HG02763 (cell line): ENCODE data around the gene PCDHGB1.
"Not testable (repeated sequence)": the region's sequence is repeated elsewhere in the genome, so short reads cannot be mapped to it uniquely, and the experiment has no call there.

Source experiments
- ATAC-seq: cut with Tn5 transposase; IDR thresholded peaks from one replicate; pipeline ENCODE4 v1.9.1; 2021; ENCODE audit warnings: mild to moderate bottlenecking, moderate library complexity; ENCODE audit not compliant: unreplicated experiment

PCDHGB1 gene

DNA sequence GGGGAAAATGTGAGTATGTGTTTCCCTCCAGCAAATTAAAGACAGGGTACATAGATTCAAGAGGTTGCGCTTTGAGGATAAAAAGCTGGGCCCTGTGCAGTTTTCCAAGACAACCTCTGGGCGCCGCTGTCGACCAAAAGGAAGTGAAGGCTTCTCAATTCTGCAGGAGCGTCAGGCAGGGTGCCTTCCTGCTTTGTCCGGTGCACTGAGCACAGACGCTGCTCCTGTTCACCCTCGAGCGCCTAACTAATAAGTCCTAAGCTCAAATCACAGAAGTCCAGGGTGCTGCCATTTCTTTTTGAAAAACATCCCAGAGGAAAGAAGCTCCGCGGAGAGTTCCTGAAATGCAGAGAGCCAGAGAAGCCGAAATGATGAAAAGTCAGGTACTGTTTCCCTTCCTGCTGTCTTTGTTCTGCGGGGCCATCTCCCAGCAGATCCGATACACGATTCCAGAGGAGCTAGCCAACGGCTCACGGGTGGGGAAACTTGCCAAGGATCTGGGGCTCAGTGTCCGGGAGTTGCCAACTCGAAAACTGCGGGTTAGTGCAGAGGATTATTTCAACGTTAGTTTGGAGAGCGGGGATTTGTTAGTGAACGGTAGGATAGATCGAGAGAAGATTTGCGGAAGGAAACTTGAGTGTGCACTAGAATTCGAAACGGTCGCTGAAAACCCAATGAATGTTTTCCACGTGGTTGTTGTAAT is at the start of gene PCDHGB1:
PCDHGB1 (plus strand) TSS at position 183 of the 703 bp plus-strand sequence; CDS start at position 345, 162 bp downstream.
- ATAC-seq = no peak

- no peak for ATAC-seq
Observed at GRCh38 chr5:141303756-141304155, 46.1 kb upstream of the PCDHGB1 start, which contains the start of gene SLC25A2. TSS of gene SLC25A2 (minus strand) at chr5:141304049. CDS start at chr5:141303865, 184 bp downstream.

- no peak for ATAC-seq
Observed at GRCh38 chr5:141306630-141307029, 43.3 kb upstream of the PCDHGB1 start.

DNA sequence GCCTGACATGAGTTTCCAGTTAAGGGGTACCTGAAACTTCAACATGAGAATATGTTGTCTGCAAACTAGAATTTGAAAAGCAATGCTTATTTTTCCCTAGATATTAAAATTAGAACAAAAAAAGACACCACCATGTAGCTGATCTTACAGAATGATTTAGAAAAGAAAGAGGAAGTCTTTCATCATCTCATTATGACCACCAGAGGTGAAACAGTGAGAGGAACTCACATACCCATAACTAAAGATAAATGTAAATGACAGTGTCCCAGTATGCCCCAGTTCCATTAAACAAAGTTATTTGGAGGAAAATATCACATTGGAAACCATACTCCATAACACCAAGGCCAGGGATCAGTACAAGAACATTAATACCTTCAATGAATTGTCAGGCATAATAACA is 36.2 kb upstream of the PCDHGB1 start:
- no peak for ATAC-seq

DNA sequence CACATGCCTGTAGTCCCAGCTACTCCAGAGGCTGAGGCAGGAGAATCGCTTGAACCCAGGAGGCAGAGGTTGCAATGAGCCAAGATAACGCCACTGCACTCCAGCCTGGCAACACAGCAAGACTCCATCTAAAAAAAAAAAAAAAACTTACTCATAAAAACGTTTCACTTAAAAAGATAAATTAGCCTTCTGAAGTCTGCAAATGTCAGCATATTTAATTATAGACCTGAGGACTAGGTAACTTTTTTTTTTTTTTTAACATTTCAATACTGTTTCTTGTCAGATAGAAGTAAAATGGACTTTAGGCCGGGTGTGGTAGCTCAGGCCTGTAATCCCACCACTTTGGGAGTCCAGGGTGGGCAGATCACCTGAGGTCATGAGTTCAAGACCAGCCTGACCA is 32.9 kb upstream of the PCDHGB1 start:
- ATAC-seq = not testable (repeated sequence)

DNA sequence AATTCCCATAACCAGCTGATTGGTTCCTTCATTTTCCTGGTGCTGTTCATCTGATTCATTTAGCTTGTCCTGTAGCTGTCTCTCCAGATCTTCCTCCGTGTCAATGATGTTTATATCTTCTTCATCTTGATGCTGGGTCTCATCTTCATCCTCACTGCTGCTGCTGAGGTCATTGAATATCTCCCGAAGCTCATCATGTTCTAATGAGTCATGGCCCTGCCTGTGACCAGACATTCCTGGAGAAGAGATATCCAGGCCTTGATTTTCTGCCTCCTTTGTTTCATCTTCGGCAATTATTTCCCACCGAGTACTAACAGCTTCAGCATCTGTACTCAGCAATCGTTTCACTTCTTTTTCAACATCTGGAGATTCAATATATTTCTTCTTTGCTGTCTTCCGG is 30.7 kb upstream of the PCDHGB1 start:
- no peak for ATAC-seq

DNA sequence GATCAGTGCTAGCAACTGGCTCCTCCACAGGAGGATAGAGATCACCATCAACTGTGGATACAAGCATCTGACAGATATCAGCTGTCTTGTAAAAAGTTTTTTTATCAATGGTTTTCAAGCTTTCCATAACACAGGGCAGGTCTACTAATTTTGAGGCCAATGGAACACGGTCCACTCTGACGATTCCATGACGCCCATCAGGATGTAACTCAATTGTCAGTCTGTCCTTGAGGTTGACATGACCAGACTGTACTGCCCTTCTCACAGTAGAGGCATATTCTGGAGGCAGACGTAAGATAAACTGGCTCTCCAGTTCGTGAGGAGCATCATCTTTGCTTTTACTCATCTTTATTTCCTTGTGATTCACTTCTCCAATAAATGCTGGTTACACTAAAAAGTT is 30.2 kb upstream of the PCDHGB1 start:
- ATAC-seq = no peak

GRCh38 chr5:141320225-141321169 is 29.4 kb upstream of the PCDHGB1 start, which contains the start of gene TAF7:
TSS of gene TAF7 (minus strand) at chr5:141320784. CDS start at chr5:141320044, 740 bp downstream.
- ATAC-seq = peak; percentile 96

DNA sequence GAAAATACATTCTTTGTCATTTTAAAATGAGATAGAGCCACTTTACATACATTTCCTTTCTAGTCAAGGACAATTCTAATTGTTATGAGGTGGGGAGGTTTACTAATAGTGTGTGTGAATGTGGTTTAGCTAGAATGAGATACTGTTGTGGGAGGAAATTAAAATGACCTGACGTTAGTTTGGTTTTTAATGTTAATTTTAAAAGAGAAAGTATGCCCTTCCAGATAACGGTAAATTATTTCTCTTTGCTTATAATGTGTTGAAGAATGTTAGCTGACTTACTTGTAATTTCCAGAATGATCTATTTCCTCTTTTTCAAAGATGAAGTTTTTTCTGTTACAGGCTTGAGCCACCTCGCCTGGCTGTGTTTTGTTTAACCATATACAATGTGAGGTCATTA is 27.6 kb upstream of the PCDHGB1 start:
- no peak for ATAC-seq

- peak; percentile 89 for ATAC-seq
Observed at GRCh38 chr5:141326088-141326854, 23.6 kb upstream of the PCDHGB1 start.

DNA sequence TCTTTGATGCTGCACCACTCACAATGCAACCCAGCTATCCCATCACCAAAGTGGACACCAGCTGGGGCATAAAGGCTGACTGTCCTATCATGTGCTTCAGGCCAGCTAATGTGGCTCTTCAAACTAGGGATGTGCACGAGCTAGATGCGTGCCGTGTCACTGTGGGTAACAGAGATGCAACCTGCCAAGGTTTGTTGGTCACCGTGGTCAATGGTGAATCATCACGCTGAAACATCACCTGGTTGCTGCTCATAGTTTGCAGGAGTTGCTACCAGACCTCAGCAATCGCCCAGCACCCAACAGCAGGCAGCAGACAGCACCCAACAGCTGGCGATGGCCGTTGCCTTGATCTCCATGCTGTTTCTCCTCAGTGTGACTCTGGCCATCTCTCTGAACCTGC is 21.7 kb upstream of the PCDHGB1 start:
- ATAC-seq = no peak

- no peak for ATAC-seq
Observed at GRCh38 chr5:141330299-141331080, 19.4 kb upstream of the PCDHGB1 start, which contains the start of gene PCDHGA1. TSS of gene PCDHGA1 (plus strand) at chr5:141330514.

DNA sequence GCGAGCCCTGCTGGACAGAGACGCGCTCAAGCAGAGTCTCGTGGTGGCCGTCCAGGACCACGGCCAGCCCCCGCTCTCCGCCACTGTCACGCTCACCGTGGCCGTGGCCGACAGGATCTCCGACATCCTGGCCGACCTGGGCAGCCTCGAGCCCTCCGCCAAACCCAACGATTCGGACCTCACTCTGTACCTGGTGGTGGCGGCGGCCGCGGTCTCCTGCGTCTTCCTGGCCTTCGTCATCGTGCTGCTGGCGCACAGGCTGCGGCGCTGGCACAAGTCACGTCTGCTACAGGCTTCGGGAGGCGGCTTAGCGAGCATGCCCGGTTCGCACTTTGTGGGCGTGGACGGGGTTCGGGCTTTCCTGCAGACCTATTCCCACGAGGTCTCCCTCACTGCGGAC is 17.3 kb upstream of the PCDHGB1 start:
- ATAC-seq = not testable (repeated sequence)

GRCh38 chr5:141338538-141339306 is 11.2 kb upstream of the PCDHGB1 start, which contains the start of gene PCDHGA2:
TSS of gene PCDHGA2 (plus strand) at chr5:141338760.
- no peak for ATAC-seq

DNA sequence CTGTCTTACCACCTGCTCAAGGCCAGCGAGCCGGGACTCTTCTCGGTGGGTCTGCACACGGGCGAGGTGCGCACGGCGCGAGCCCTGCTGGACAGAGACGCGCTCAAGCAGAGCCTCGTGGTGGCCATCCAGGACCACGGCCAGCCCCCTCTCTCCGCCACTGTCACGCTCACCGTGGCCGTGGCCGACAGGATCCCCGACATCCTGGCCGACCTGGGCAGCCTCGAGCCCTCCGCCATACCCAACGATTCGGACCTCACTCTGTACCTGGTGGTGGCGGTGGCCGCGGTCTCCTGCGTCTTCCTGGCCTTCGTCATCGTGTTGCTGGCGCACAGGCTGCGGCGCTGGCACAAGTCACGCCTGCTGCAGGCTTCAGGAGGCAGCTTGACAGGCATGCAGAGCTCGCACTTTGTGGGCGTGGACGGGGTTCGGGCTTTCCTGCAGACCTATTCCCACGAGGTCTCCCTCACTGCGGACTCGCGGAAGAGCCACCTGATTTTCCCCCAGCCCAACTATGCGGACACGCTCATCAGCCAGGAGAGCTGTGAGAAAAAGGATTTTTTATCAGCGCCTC is 9.0 kb upstream of the PCDHGB1 start:
- not testable (repeated sequence) for ATAC-seq

DNA sequence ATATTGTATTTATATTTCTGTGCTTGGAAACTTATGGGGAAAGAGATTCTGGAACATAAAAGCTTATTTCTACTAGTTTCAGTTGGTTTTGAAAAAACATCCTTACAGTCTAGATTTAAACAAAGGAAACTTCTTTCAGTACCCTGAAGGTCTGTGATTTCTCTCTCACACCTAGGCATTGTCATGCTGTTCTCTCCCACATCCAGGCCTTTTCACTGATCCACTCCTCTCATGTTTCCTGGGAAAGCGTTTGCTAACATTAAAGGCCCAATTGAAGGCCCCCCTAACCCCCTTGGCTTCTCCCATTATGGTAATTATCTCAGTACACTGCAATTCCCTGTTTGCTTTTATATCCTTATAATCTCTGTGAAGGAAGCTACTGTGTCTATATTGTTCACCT is 7.1 kb upstream of the PCDHGB1 start:
- no peak for ATAC-seq

DNA sequence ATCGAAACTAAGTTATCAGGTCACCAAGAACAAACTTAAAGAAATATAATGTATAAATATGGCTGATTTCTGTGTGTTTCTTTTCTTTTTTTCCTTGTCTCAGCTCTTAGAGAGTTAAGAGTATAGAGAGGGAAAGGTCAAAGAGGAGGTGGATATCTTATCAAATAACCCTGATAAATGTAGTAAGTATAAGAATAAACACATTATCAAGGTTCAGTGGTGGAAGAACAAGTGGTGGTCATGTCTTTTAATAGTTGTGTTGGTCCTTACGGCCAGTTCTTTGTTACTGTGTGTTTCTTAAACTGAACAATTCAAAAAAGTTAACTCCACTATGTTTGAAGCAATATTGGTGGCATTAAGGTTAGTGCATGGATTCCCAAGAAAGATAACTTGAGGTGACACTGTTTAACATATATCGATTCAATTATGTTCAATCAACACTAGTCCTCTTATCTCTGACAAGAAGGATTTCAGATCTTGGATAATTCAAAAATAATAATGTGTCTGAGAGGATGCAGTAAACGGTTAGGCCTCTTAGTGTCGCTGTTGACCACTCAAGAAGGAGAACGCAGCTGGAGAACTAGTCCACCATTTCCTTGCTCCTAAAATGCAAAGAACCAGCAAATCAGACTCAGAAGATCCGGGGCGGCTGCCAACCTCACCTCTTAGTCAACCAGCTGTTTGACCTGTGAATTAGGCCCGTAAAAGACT is 6.5 kb upstream of the PCDHGB1 start, which contains the start of gene PCDHGA3:
PCDHGA3 (plus strand) TSS at position 588 of the 711 bp plus-strand sequence. CDS start 205 bp downstream, outside the sequence.
- no peak for ATAC-seq

GRCh38 chr5:141343953-141344463 is 5.9 kb upstream of the PCDHGB1 start:
- no peak for ATAC-seq
